WTC11 (cell line): ENCODE data around the gene CYP46A1.

Experiments
- ATF2 ChIP-seq: sonication (generic); formaldehyde crosslinking; IDR thresholded peaks from 2 replicates; pipeline ENCODE4 v1.8.1; 2022; ENCODE audit warnings: low read depth, missing genetic modification reagents, borderline replicate concordance
- CTCF ChIP-seq: fragments of 200-600 bp; IDR thresholded peaks from 2 replicates; pipeline ENCODE4 v1.8.0; 2022; ENCODE audit warnings: antibody characterized with exemption
- E2F1 ChIP-seq: sonication (generic); formaldehyde crosslinking; IDR thresholded peaks from 2 replicates; pipeline ENCODE4 v1.8.0; 2022; ENCODE audit warnings: mild to moderate bottlenecking, missing genetic modification reagents
- SMAD4 ChIP-seq: sonication (generic); formaldehyde crosslinking; IDR thresholded peaks from 2 replicates; pipeline ENCODE4 v1.8.0; 2022; ENCODE audit warnings: mild to moderate bottlenecking, missing genetic modification reagents
- ZNF423 ChIP-seq: fragments of 250-450 bp; sonication (Bioruptor Pico); IDR thresholded peaks from 2 replicates; pipeline ENCODE4 v2.1.2; 2022; ENCODE audit warnings: mild to moderate bottlenecking, moderate library complexity

- TF ChIP-seq CTCF = no peak
- TF ChIP-seq ATF2 (CRISPR knock-in tag) = no peak
- TF ChIP-seq E2F1 = no peak
- no peak for TF ChIP-seq ZNF423 (CRISPR knock-in tag)
- TF ChIP-seq SMAD4 = no peak
These were observed 10.6 kb upstream of the CYP46A1 start for GRCh38 chr14:99673305-99674063.
